ENCODE data around the gene TRIM62.

Gene TRIM62

GRCh38 chr1:33096363-33097005 is 85.4 kb downstream of the TRIM62 start:
- DNase-seq = no peak
